Stimulated activated CD8-positive, alpha-beta memory T cell treated with anti-CD3 and anti-CD28 coated beads, Interleukin-15, amount 100 ng/mL, for 1 hour (primary cell): ENCODE measurements around the gene AMN.

Experiments used
- DNase-seq: peaks from one replicate; pipeline ENCODE4 v3.0.0-alpha.2; 2020; ENCODE audit warnings: low read depth

Gene AMN

GRCh38 chr14:102899516-102899900 lies 23.0 kb upstream of the AMN start:
- DNase-seq: no peak

GRCh38 chr14:102900631-102901571 lies 21.6 kb upstream of the AMN start:
- DNase-seq: no peak

- DNase-seq: no peak
These were observed 20.8 kb upstream of the AMN start for GRCh38 chr14:102901633-102902032.

- DNase-seq: no peak
These were observed 20.4 kb upstream of the AMN start for GRCh38 chr14:102902086-102902485.

- no peak for DNase-seq
These were observed 19.8 kb upstream of the AMN start for GRCh38 chr14:102902523-102903247.

GRCh38 chr14:102903248-102903888 lies 19.1 kb upstream of the AMN start:
- no peak for DNase-seq

GRCh38 chr14:102903889-102904512 lies 18.5 kb upstream of the AMN start:
- no peak for DNase-seq

GRCh38 chr14:102905116-102906108 lies 17.1 kb upstream of the AMN start:
- no peak for DNase-seq

GRCh38 chr14:102906616-102907302 lies 15.7 kb upstream of the AMN start:
- no peak for DNase-seq

GRCh38 chr14:102907303-102907844 lies 15.1 kb upstream of the AMN start:
- no peak for DNase-seq

- DNase-seq: no peak
These were observed 14.3 kb upstream of the AMN start for GRCh38 chr14:102907980-102908730.

GRCh38 chr14:102908766-102909455 lies 13.6 kb upstream of the AMN start:
- no peak for DNase-seq

GRCh38 chr14:102909462-102909861 lies 13.0 kb upstream of the AMN start:
- no peak for DNase-seq

GRCh38 chr14:102909911-102910310 lies 12.6 kb upstream of the AMN start:
- no peak for DNase-seq

GRCh38 chr14:102910442-102910841 lies 12.0 kb upstream of the AMN start:
- DNase-seq: no peak

GRCh38 chr14:102911541-102911951 lies 10.9 kb upstream of the AMN start:
- no peak for DNase-seq

GRCh38 chr14:102911991-102912761 lies 10.3 kb upstream of the AMN start:
- no peak for DNase-seq
